DOHH2 (cell line): ENCODE measurements around the gene IL9.

ENCODE experiments used
- H3F3A ChIP-seq: fragments of 200-600 bp; sonication (generic), shearing (Covaris generic); 2 replicates; pipeline ENCODE4 v1.6.0; 2016; ENCODE audit warnings: antibody characterized with exemption, mild to moderate bottlenecking; ENCODE audit not compliant: control insufficient read depth, insufficient read depth
- H3K27ac ChIP-seq: fragments of 200-600 bp; sonication (generic); 2 replicates; pipeline ENCODE4 v1.5.1; 2014; ENCODE audit warnings: low read depth, mild to moderate bottlenecking, low read length, moderate library complexity
- H3K27me3 ChIP-seq: fragments of 200-600 bp; sonication (generic); 2 replicates; pipeline ENCODE4 v1.6.1; 2014; ENCODE audit warnings: mild to moderate bottlenecking, low read length, mixed read lengths; ENCODE audit not compliant: control insufficient read depth
- H3K36me3 ChIP-seq: fragments of 200-600 bp; sonication (generic); 2 replicates; pipeline ENCODE4 v1.6.1; 2014; ENCODE audit warnings: mild to moderate bottlenecking, low read length, moderate library complexity, mixed read lengths; ENCODE audit not compliant: control insufficient read depth
- H3K4me1 ChIP-seq: fragments of 200-600 bp; sonication (generic); 2 replicates; pipeline ENCODE4 v1.6.1; 2014; ENCODE audit warnings: mild to moderate bottlenecking, low read length, mixed read lengths; ENCODE audit not compliant: control insufficient read depth
- H3K4me2 ChIP-seq: fragments of 200-600 bp; sonication (generic); 2 replicates; pipeline ENCODE4 v1.6.0; 2014; ENCODE audit warnings: mild to moderate bottlenecking, low read length, moderate library complexity
- H3K4me3 ChIP-seq: fragments of 200-600 bp; sonication (generic); 2 replicates; pipeline ENCODE4 v1.5.1; 2014; ENCODE audit warnings: mild to moderate bottlenecking, low read length, mixed read lengths
- H3K79me2 ChIP-seq: fragments of 200-600 bp; sonication (generic); 2 replicates; pipeline ENCODE4 v1.6.1; 2014; ENCODE audit warnings: mild to moderate bottlenecking, low read length, mixed read lengths; ENCODE audit not compliant: control insufficient read depth
- H3K9me2 ChIP-seq: fragments of 200-600 bp; sonication (generic); replicated peaks from 2 replicates; pipeline ENCODE4 v1.6.1; 2014; ENCODE audit warnings: mild to moderate bottlenecking, low read length, mixed read lengths; ENCODE audit not compliant: control insufficient read depth
- H3K9me3 ChIP-seq: fragments of 200-600 bp; sonication (generic); 2 replicates; pipeline ENCODE4 v1.6.1; 2014; ENCODE audit warnings: antibody characterized with exemption, low read length, mixed read lengths; ENCODE audit not compliant: control insufficient read depth, insufficient read depth
- H4K20me1 ChIP-seq: fragments of 200-600 bp; sonication (generic); 2 replicates; pipeline ENCODE4 v1.6.0; 2014; ENCODE audit warnings: low read depth, mild to moderate bottlenecking, antibody characterized with exemption, low read length, moderate library complexity; ENCODE audit not compliant: control insufficient read depth, insufficient read depth
- CTCF ChIP-seq: fragments of 200-600 bp; sonication (generic); IDR thresholded peaks from one replicate; pipeline ENCODE4 v1.5.1; 2014; ENCODE audit warnings: antibody characterized with exemption, mild to moderate bottlenecking, low read depth, low read length; ENCODE audit not compliant: poor library complexity, severe bottlenecking
- EZH2phosphoT487 ChIP-seq: fragments of 200-600 bp; sonication (generic); IDR thresholded peaks from 2 replicates; pipeline ENCODE4 v1.6.1; 2017; ENCODE audit warnings: borderline replicate concordance, mild to moderate bottlenecking, antibody characterized with exemption, low read length, moderate library complexity, mixed read lengths

IL9 gene

GRCh38 chr5:135901633-135902032 lies 6.0 kb upstream of the IL9 start:
- Histone ChIP-seq H3K4me1 (no peaks in the 10 kb centered on the region), H3K79me2 (no peaks in the 10 kb centered on the region)

GRCh38 chr5:135900276-135900675 lies 4.6 kb upstream of the IL9 start:
- Histone ChIP-seq H3K4me3 (no peak overlapping the region), H3F3A (no peaks in the 10 kb centered on the region), H3K4me2 (no peak overlapping the region), H3K27ac (no peak overlapping the region), H3K27me3 (peaks cover 54% of the 10 kb centered on the region), H3K4me1 (no peaks in the 10 kb centered on the region), H3K9me2 (no peaks in the 10 kb centered on the region), H3K79me2 (no peaks in the 10 kb centered on the region), H3K36me3 (no peaks in the 10 kb centered on the region), H3K9me3 (no peaks in the 10 kb centered on the region), H4K20me1 (no peaks in the 10 kb centered on the region)
- TF ChIP-seq EZH2phosphoT487 (no peak), CTCF (no peak)

More at GRCh38 chr5:135901633-135902032, 6.0 kb upstream of the IL9 start:
- H3K4me2 ChIP-seq = no peak overlapping the region
- H3K27me3 ChIP-seq = peaks cover 43% of the 10 kb centered on the region
- no peaks in the 10 kb centered on the region for H3K9me3 ChIP-seq
- H4K20me1 ChIP-seq = no peaks in the 10 kb centered on the region
- H3K9me2 ChIP-seq = no peaks in the 10 kb centered on the region
- no peak for TF ChIP-seq EZH2phosphoT487
- TF ChIP-seq CTCF = no peak
- H3K36me3 ChIP-seq = no peaks in the 10 kb centered on the region
- H3K4me3 ChIP-seq = no peak overlapping the region
- H3F3A ChIP-seq = no peaks in the 10 kb centered on the region
- H3K27ac ChIP-seq = no peak overlapping the region

- no peak overlapping the region for H3K27ac ChIP-seq
- H3K36me3 ChIP-seq = no peaks in the 10 kb centered on the region
- H4K20me1 ChIP-seq = no peaks in the 10 kb centered on the region
- TF ChIP-seq EZH2phosphoT487 (no peak), CTCF (no peak)
- H3K9me3 ChIP-seq = no peaks in the 10 kb centered on the region
- no peaks in the 10 kb centered on the region for H3K79me2 ChIP-seq
- H3K4me3 ChIP-seq = no peak overlapping the region
- peaks cover 54% of the 10 kb centered on the region for H3K27me3 ChIP-seq
- no peak overlapping the region for H3K4me2 ChIP-seq
- H3F3A ChIP-seq = no peaks in the 10 kb centered on the region
- no peaks in the 10 kb centered on the region for H3K4me1 ChIP-seq
- H3K9me2 ChIP-seq = no peaks in the 10 kb centered on the region
These were observed 3.0 kb upstream of the IL9 start for GRCh38 chr5:135898651-135899050.

- TF ChIP-seq CTCF (no peak), EZH2phosphoT487 (no peak)
- H3K4me2 ChIP-seq = no peak overlapping the region
- H3K4me3 ChIP-seq = no peak overlapping the region
- H3K4me1 ChIP-seq = no peaks in the 10 kb centered on the region
- H3K36me3 ChIP-seq = no peaks in the 10 kb centered on the region
- no peak overlapping the region for H3K27ac ChIP-seq
- peaks cover 38% of the 10 kb centered on the region for H3K27me3 ChIP-seq
- no peaks in the 10 kb centered on the region for H3K9me3 ChIP-seq
- no peaks in the 10 kb centered on the region for H4K20me1 ChIP-seq
- no peaks in the 10 kb centered on the region for H3F3A ChIP-seq
- H3K9me2 ChIP-seq = no peaks in the 10 kb centered on the region
- no peaks in the 10 kb centered on the region for H3K79me2 ChIP-seq
These were observed 852 bp downstream of the IL9 start for GRCh38 chr5:135894789-135895188.
